HG03064 (cell line): ENCODE measurements around the gene CCNB1.
"Not testable (repeated sequence)": the region's sequence is repeated elsewhere in the genome, so short reads cannot be mapped to it uniquely, and the experiment has no call there.

Experiments
- ATAC-seq: cut with Tn5 transposase; IDR thresholded peaks from one replicate; pipeline ENCODE4 v1.9.1; 2021; ENCODE audit warnings: low read depth; ENCODE audit not compliant: unreplicated experiment

Gene CCNB1

GRCh38 chr5:69181659-69182293 is 14.8 kb downstream of the CCNB1 start:
- not testable (repeated sequence) for ATAC-seq

- no peak for ATAC-seq
These were observed 17.7 kb downstream of the CCNB1 start for GRCh38 chr5:69184621-69185020.

GRCh38 chr5:69187342-69187741 is 20.4 kb downstream of the CCNB1 start:
- no peak for ATAC-seq

- ATAC-seq: no peak
These were observed 21.8 kb downstream of the CCNB1 start for GRCh38 chr5:69188811-69189161.

- ATAC-seq: peak; percentile 90
These were observed 22.5 kb downstream of the CCNB1 start, which contains the start of gene CENPH for GRCh38 chr5:69189162-69190086. CENPH (plus strand) TSS chr5:69189583; CDS start chr5:69189635, 52 bp downstream.

GRCh38 chr5:69202497-69202896 is 35.5 kb downstream of the CCNB1 start:
- no peak for ATAC-seq

- ATAC-seq: no peak
These were observed 39.7 kb downstream of the CCNB1 start for GRCh38 chr5:69206528-69207190.

- no peak for ATAC-seq
These were observed 42.7 kb downstream of the CCNB1 start for GRCh38 chr5:69209602-69210001.

- ATAC-seq: no peak
These were observed 44.2 kb downstream of the CCNB1 start for GRCh38 chr5:69211200-69211599.

GRCh38 chr5:69212022-69212421 is 45.1 kb downstream of the CCNB1 start:
- ATAC-seq: no peak

- no peak for ATAC-seq
These were observed 46.7 kb downstream of the CCNB1 start for GRCh38 chr5:69213513-69214215.

- ATAC-seq: no peak
These were observed 50.2 kb downstream of the CCNB1 start for GRCh38 chr5:69217151-69217511.

GRCh38 chr5:69217548-69218526 is 50.9 kb downstream of the CCNB1 start:
- ATAC-seq: peak; percentile 93

- no peak for ATAC-seq
These were observed 53.0 kb downstream of the CCNB1 start for GRCh38 chr5:69219939-69220338.

- not testable (repeated sequence) for ATAC-seq
These were observed 53.4 kb downstream of the CCNB1 start for GRCh38 chr5:69220371-69220770.

- ATAC-seq: not testable (repeated sequence)
These were observed 53.9 kb downstream of the CCNB1 start for GRCh38 chr5:69220833-69221232.

- no peak for ATAC-seq
These were observed 57.6 kb downstream of the CCNB1 start for GRCh38 chr5:69224520-69224919.

- no peak for ATAC-seq
These were observed 58.9 kb downstream of the CCNB1 start for GRCh38 chr5:69225860-69226259.
